Stomach smooth muscle (tissue), 2 donors: ENCODE measurements around the gene RCAN3.
"Not testable (repeated sequence)": the region's sequence is repeated elsewhere in the genome, so short reads cannot be mapped to it uniquely, and the experiment has no call there.

Experiments used
- H3K27ac ChIP-seq: one replicate; pipeline ENCODE4 v1.7.0; 2013; ENCODE audit warnings: mild to moderate bottlenecking, low read length, inconsistent platforms
- H3K27me3 ChIP-seq, 2 donors: one replicate each; pipeline ENCODE4 v1.7.0; 2013; ENCODE audit warnings: low read length in 2 of 2; ENCODE audit not compliant: insufficient read depth in 2 of 2, control insufficient read depth in 1 of 2
- H3K36me3 ChIP-seq, 2 donors: one replicate each; pipeline ENCODE4 v1.7.0; 2013; ENCODE audit warnings: low read length in 2 of 2; ENCODE audit not compliant: control insufficient read depth in 2 of 2, insufficient read depth in 2 of 2
- H3K4me1 ChIP-seq: one replicate; pipeline ENCODE4 v1.7.0; 2013; ENCODE audit warnings: low read length; ENCODE audit not compliant: control insufficient read depth, insufficient read depth
- H3K4me3 ChIP-seq, 2 donors: one replicate each; pipeline ENCODE4 v1.7.0; 2013; ENCODE audit warnings: low read length in 2 of 2
- H3K9ac ChIP-seq, 2 donors: one replicate each; pipeline ENCODE4 v1.7.0; 2013; ENCODE audit warnings: low read length in 2 of 2, mild to moderate bottlenecking in 1 of 2
- H3K9me3 ChIP-seq, 2 donors: one replicate each; pipeline ENCODE4 v1.7.0; 2013; ENCODE audit warnings: low read length in 2 of 2; ENCODE audit not compliant: control insufficient read depth in 2 of 2
- donor health status: healthy.
- donor health status: Pancreatic carcinoma.

Gene RCAN3

GRCh38 chr1:24549210-24549609, 46.6 kb downstream of the RCAN3 start:
- not testable (repeated sequence) for H3K9me3 ChIP-seq, H3K4me3 ChIP-seq, H3K27ac ChIP-seq, H3K4me1 ChIP-seq, H3K36me3 ChIP-seq, H3K9ac ChIP-seq, H3K27me3 ChIP-seq

GRCh38 chr1:24551290-24551959, 48.8 kb downstream of the RCAN3 start:
- Histone ChIP-seq H3K27ac (no peak overlapping the region), H3K27me3 (peaks cover 13 to 19% of the 10 kb centered on the region in 2 donors), H3K9me3 (no peaks in the 10 kb centered on the region), H3K9ac (no peak overlapping the region), H3K4me3 (no peak overlapping the region), H3K4me1 (peaks cover 2% of the 10 kb centered on the region), H3K36me3 (no peaks in the 10 kb centered on the region)

DNA sequence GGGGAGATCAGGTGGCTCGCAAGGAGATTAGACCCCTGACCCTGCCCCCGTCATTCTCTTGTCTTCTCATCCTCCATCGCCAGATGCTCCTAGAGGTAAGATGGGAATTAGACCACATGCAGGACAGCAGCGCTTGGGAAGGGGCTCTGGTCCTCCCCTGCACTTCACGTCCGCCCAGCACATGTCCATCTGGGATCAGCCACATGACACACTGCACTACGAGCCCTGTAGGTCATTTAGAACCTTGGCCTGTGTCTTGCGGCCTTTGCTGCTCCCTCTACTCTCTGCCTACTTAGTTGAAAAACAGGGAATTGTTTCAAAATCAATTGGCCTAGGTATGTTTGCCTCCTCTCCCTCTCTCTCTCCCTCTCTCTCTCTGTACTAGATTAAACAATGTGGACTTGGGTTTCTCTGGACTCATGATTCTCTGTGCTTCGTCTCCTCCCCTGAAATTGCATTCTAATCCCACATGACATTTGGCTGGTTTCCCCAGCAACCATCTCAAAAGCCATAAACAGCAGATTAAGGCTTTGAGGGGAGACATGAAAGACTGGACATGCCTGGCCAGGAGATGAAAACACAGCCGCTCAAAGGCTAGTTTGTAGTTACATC, 49.4 kb downstream of the RCAN3 start:
- Histone ChIP-seq H3K4me3 (no peak overlapping the region), H3K27ac (no peak overlapping the region), H3K4me1 (peaks cover 2% of the 10 kb centered on the region), H3K27me3 (peaks cover 20 to 25% of the 10 kb centered on the region in 2 donors), H3K9ac (no peak overlapping the region), H3K9me3 (no peaks in the 10 kb centered on the region), H3K36me3 (no peaks in the 10 kb centered on the region)

DNA sequence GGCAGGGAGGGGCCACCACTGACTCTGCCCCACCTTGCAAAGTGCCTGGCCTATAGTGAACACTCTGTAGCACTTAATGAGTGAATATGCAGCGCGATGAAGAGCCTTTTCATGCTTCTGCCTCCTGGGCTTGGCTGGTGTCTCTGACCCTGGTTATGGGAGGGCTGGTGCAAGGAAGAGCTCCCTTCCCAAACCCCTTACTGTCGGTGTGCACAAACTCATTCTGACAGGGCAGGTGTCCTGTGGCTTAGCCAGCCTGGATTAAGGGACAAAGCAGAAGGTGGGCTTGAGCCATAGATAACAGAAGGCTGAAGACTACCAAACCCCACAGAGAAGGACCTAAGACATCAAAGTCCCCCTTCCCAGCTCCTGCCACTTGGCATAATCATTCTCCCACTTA, 51.3 kb downstream of the RCAN3 start:
- no peak overlapping the region for H3K27ac ChIP-seq

GRCh38 chr1:24554714-24555113, 52.1 kb downstream of the RCAN3 start:
- Histone ChIP-seq H3K27me3 (peaks cover 36% of the 10 kb centered on the region in 2 donors), H3K4me1 (peaks cover 2% of the 10 kb centered on the region), H3K36me3 (no peaks in the 10 kb centered on the region), H3K9me3 (no peaks in the 10 kb centered on the region), H3K4me3 (no peak overlapping the region), H3K27ac (no peak overlapping the region), H3K9ac (no peak overlapping the region)

More for the DNA sequence above, 51.3 kb downstream of the RCAN3 start:
- peaks cover 2% of the 10 kb centered on the region for H3K4me1 ChIP-seq
- H3K36me3 ChIP-seq, result no peaks in the 10 kb centered on the region
- peaks cover 34 to 36% of the 10 kb centered on the region in 2 donors for H3K27me3 ChIP-seq
- no peak overlapping the region for H3K9ac ChIP-seq
- H3K4me3 ChIP-seq, result no peak overlapping the region
- no peaks in the 10 kb centered on the region for H3K9me3 ChIP-seq

DNA sequence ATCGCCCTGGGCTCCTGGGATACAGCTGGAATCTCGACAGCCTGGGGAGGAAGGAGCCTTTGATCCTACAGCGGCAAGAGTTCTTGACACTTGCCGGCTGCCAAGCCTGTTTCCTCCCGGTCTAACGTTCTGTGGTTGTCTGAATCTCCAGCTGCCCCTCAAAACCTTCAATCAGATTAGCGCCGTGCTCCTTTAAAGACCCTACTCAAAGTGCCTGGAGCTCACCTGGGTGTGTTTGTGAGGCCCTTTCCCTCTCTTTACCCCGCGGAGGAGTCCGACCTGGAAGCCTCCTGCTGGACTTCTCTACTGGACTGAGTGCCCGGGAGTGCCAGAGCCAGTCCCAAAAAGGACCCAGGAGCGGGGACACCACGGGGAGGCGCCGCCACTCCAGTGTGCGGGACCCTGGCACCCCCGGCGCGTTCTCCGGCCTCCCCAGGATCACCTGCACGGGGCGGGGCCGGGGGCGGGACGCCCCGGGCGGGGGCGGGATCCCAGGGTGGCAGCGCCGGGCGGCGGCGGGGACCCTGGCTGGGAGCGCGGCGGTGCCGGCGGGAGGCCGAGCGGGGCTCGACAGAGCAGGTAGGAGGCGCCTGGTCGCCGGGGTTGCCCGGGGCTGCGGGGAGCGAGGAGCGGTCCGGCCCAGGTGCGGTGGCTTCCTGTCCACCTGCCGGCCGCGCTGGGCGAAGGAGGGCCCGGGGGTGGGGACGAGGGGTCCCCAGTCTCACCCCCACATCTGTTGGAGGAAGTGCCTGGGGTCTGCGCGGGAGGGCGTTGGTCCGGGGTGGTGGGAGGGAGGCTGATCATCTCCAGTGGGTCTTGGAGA, 53.2 kb downstream of the RCAN3 start, which contains the start of gene NCMAP:
NCMAP (plus strand) TSS at position 497 of the 823 bp plus-strand sequence. CDS start 39,344 bp downstream, outside the sequence.
- Histone ChIP-seq H3K4me1 (peaks cover 2% of the 10 kb centered on the region), H3K27me3 (peaks cover 36% of the 10 kb centered on the region in 2 donors)

DNA sequence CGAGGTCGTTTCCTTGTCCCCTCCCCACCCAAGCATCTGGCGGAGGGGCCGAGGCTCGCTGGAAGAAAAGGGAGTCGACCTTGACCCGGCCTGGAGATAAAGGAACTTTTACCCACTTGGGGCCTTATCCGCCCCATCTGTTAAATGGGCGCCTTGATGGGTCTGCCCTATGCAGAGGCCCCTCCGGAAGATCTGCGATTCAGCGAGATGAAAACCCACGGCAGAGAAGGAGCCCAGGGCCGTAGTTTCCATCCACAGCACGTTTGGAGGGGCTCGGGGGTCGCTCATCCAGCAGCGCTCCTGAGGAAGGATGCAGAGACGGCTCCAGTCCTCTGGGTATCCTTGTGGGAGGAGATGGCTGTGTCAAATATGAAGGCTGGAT, 53.8 kb downstream of the RCAN3 start:
- H3K9ac ChIP-seq, result no peak overlapping the region
- H3K4me1 ChIP-seq, result peaks cover 2% of the 10 kb centered on the region
- peaks cover 35 to 36% of the 10 kb centered on the region in 2 donors for H3K27me3 ChIP-seq
- H3K9me3 ChIP-seq, result no peaks in the 10 kb centered on the region
- no peak overlapping the region for H3K27ac ChIP-seq
- no peaks in the 10 kb centered on the region for H3K36me3 ChIP-seq
- no peak overlapping the region for H3K4me3 ChIP-seq

More for the DNA sequence above, 53.2 kb downstream of the RCAN3 start, which contains the start of gene NCMAP:
- H3K9me3 ChIP-seq, result no peaks in the 10 kb centered on the region
- H3K36me3 ChIP-seq, result no peaks in the 10 kb centered on the region
- no peak within 1 kb of the TSS for H3K27ac ChIP-seq
- no peak within 1 kb of the TSS for H3K9ac ChIP-seq
- H3K4me3 ChIP-seq, result no peak within 1 kb of the TSS

GRCh38 chr1:24557220-24557619, 54.6 kb downstream of the RCAN3 start:
- peaks cover 2% of the 10 kb centered on the region for H3K4me1 ChIP-seq
- no peak overlapping the region for H3K4me3 ChIP-seq
- peaks cover 32 to 36% of the 10 kb centered on the region in 2 donors for H3K27me3 ChIP-seq
- H3K9me3 ChIP-seq, result no peaks in the 10 kb centered on the region
- no peak overlapping the region for H3K9ac ChIP-seq
- H3K36me3 ChIP-seq, result no peaks in the 10 kb centered on the region
- H3K27ac ChIP-seq, result no peak overlapping the region

DNA sequence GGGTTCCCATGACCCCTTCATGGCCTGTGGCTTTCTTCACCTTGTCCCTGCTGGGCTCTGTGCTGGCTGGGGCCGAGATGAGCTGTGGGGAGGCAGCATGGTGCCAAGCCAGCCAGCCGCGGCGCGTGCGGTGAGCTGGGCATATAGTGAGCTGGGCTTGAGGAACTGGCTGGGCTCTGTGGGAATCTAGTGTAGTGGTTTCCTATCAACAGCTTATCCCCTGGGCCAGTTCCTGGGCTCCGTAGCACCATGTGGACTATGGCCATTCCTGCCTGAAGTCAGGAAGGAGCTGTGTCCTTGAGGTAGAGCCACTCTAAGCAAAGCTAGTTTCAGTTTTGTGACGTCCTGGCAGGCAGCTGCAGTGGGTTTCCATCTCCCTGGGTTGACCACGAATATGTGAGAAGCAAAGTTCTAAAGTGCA, 55.1 kb downstream of the RCAN3 start:
- Histone ChIP-seq H3K36me3 (no peaks in the 10 kb centered on the region), H3K4me3 (no peak overlapping the region), H3K27ac (no peak overlapping the region), H3K4me1 (peaks cover 2% of the 10 kb centered on the region), H3K9me3 (no peaks in the 10 kb centered on the region), H3K27me3 (peaks cover 32 to 36% of the 10 kb centered on the region in 2 donors), H3K9ac (no peak overlapping the region)

GRCh38 chr1:24558455-24558854, 55.8 kb downstream of the RCAN3 start:
- H3K36me3 ChIP-seq, result no peaks in the 10 kb centered on the region
- no peak overlapping the region for H3K4me3 ChIP-seq
- no peak overlapping the region for H3K9ac ChIP-seq
- peaks cover 32 to 36% of the 10 kb centered on the region in 2 donors for H3K27me3 ChIP-seq
- no peaks in the 10 kb centered on the region for H3K9me3 ChIP-seq
- H3K27ac ChIP-seq, result no peak overlapping the region
- H3K4me1 ChIP-seq, result peaks cover 2% of the 10 kb centered on the region
